Esophagus muscularis mucosa (tissue), 3 donors: Measurements from ENCODE around the gene C4orf54.

Experiments used
- POLR2AphosphoS5 ChIP-seq, 2 donors: sonication (generic); formaldehyde crosslinking; IDR thresholded peaks; one replicate each; pipeline ENCODE4 v1.6.1; 2017; ENCODE audit warnings: antibody characterized with exemption in 2 of 2
- TF ChIP-seq, protein P1 (sequence below), 3 experiments: fragments of 200-600 bp in 2 of 3; fragments of 450-650 bp in 1 of 3; sonication (generic) in 2 of 3; IDR thresholded peaks; one replicate each; pipeline ENCODE4 v1.5.1; 2017 to 2019; ENCODE audit warnings: antibody characterized with exemption in 3 of 3, mild to moderate bottlenecking in 2 of 3, moderate library complexity in 1 of 3

DNA sequence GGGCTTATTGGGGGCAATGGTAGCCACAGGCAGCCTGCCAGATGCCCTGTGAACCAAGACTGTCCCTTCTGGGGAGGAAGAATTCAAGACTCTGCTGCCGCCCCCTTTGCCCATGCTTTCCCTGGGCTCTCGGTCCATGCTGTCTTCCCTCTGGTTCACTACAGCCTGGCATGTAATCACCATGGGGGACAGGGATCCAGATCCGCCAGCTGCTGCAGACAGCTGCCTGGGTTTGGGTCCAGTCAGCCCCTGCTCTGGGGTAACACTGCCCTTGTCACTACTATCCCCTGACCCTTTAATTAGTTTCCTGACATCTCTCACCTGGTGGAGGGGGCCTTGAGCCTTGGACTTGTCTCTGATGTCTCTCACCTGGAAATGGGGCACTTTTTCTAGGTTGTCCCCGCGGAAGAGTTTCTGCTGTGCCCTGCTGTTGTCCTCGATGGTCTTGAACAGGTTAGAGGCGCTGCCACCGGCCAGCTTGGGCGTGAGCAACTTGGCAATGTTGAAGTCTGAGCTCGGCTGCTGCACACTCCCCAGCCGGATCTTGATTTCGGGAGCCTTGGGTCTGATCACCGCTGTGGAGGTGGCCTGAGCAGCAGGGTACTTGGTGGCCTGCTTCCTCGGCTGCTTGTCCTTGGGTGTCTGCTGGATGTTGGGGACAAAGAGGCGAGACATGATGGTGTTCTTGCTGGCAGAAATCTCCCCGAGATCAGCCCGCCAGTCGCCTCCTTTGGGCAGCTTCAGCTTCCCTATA lies 6.4 kb downstream of the C4orf54 start:
- no peak for TF ChIP-seq POLR2AphosphoS5 (IDR thresholded peaks at IDR 0.05)
- TF ChIP-seq, protein P1, sequence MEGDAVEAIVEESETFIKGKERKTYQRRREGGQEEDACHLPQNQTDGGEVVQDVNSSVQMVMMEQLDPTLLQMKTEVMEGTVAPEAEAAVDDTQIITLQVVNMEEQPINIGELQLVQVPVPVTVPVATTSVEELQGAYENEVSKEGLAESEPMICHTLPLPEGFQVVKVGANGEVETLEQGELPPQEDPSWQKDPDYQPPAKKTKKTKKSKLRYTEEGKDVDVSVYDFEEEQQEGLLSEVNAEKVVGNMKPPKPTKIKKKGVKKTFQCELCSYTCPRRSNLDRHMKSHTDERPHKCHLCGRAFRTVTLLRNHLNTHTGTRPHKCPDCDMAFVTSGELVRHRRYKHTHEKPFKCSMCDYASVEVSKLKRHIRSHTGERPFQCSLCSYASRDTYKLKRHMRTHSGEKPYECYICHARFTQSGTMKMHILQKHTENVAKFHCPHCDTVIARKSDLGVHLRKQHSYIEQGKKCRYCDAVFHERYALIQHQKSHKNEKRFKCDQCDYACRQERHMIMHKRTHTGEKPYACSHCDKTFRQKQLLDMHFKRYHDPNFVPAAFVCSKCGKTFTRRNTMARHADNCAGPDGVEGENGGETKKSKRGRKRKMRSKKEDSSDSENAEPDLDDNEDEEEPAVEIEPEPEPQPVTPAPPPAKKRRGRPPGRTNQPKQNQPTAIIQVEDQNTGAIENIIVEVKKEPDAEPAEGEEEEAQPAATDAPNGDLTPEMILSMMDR (IDR thresholded peaks at IDR 0.05), result no peak
